Neural progenitor cell (in vitro differentiated cells): ENCODE results near the gene LMBRD1.

Experiments used
- CTCF ChIP-seq: fragments of 200-600 bp; sonication (generic); IDR thresholded peaks from 2 replicates; pipeline ENCODE4 v1.5.1; 2017; ENCODE audit warnings: antibody characterized with exemption, mild to moderate bottlenecking
- EZH2 ChIP-seq: fragments of 200-600 bp; sonication (generic); IDR thresholded peaks from 2 replicates; pipeline ENCODE4 v1.6.1; 2017; ENCODE audit warnings: antibody characterized with exemption, mild to moderate bottlenecking, moderate library complexity
- EZH2phosphoT487 ChIP-seq: fragments of 200-600 bp; sonication (generic); IDR thresholded peaks from 2 replicates; pipeline ENCODE4 v1.6.1; 2017; ENCODE audit warnings: antibody characterized with exemption

- TF ChIP-seq CTCF (no peak), EZH2phosphoT487 (no peak), EZH2 (no peak)
These were observed 127.9 kb downstream of the LMBRD1 start for GRCh38 chr6:69668916-69669315.
